AG10803 (cell line): Measurements from ENCODE around the gene LIMS2.
A peak's percentile ranks its signal among the peaks of the same experiment; 100 is the strongest.

ENCODE experiments used
- DNase-seq: peaks from one replicate; pipeline ENCODE4 v3.0.0; 2010; ENCODE audit warnings: low read depth
- H3K4me3 ChIP-seq: 2 replicates; pipeline ENCODE4 v1.5.1; 2011; ENCODE audit warnings: mild to moderate bottlenecking, low read length, control low read depth
- CTCF ChIP-seq: conservative IDR thresholded peaks from 2 replicates; pipeline ENCODE4 v1.5.1; 2011; ENCODE audit warnings: mild to moderate bottlenecking, low read length, control low read depth, inconsistent platforms

Gene LIMS2, protein sequence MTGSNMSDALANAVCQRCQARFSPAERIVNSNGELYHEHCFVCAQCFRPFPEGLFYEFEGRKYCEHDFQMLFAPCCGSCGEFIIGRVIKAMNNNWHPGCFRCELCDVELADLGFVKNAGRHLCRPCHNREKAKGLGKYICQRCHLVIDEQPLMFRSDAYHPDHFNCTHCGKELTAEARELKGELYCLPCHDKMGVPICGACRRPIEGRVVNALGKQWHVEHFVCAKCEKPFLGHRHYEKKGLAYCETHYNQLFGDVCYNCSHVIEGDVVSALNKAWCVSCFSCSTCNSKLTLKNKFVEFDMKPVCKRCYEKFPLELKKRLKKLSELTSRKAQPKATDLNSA

GRCh38 chr2:127675331-127676261 lies at the start of gene LIMS2:
TSS of gene LIMS2 (minus strand) at chr2:127675530. CDS start at chr2:127675024, 506 bp downstream.
- H3K4me3 ChIP-seq, result peak within 1 kb of the TSS; percentile 70
- 0 out of 2 replicates have a peak, but pooled peaks have one; percentile 17 for TF ChIP-seq CTCF
- DNase-seq, result peak; percentile 62

DNA sequence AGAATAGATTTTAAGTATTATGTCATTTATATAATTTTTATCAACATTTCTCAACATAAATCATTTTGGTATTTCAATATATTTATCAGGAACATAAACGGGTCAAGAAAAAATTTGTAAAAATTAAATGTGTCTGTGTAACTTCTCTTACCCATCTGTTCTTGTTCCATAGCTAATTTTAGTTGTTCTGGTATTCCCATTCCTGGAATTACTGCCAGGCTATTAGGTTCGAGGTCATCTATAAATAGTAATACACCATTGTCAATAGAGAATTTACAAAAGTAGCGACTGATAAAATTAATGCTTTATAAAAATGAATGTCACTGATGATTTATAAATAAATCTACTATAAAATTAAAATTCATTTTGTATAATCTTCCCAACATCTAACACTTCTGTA lies 47.5 kb upstream of the LIMS2 start:
- TF ChIP-seq CTCF, result no peak
- no peak for DNase-seq
- H3K4me3 ChIP-seq, result no peak overlapping the region

- no peak for TF ChIP-seq CTCF
- no peak overlapping the region for H3K4me3 ChIP-seq
- no peak for DNase-seq
Observed at GRCh38 chr2:127721978-127722355, 46.6 kb upstream of the LIMS2 start.

- DNase-seq, result peak; percentile 66
- TF ChIP-seq CTCF, result no peak
- H3K4me3 ChIP-seq, result no peak overlapping the region
Observed at GRCh38 chr2:127721311-127721977, 46.1 kb upstream of the LIMS2 start.

DNA sequence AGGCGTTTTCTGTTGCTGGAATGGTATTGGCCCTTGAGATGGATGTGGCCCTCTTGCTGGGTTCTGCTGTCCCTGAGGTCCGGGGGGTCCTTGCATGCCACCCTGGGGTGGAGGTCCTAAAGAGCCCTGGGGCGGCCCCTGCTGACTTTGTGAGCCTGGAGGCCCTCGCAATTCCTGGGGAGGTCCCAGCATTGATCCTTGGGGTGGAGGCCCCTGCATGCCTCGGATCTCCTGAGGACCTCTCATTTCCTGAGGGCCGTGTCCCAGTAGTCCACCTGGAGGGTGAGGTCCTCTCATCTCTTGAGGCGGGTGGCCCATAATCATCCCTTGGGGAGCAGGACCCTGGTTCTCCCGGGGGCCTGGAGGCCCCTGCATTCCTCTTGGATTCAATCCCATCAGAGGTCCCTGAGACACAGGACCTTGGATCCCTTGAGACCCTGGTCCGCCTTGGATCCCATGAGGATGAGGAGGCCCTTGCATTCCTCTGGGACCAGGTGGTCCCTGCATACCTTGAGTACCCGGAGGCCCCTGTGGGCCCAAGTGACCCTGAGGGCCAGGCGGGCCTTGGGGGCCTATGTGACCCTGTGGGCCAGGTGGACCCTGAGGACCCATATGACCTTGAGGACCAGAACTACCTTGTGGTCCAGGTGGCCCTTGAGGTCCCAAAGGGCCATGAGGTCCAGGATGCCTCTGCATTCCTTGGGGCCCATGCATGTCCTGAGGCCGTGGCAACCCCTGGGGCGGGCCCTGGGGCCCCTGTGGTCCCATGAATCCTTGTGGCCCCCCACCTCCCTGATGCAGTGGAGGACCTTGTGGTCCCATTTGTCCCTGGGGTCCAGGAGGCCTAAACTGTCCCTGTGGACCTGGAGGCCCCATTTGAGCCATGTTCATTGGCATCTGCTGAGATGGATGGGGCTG lies 44.2 kb upstream of the LIMS2 start:
- no peak overlapping the region for H3K4me3 ChIP-seq
- no peak for TF ChIP-seq CTCF
- no peak for DNase-seq

DNA sequence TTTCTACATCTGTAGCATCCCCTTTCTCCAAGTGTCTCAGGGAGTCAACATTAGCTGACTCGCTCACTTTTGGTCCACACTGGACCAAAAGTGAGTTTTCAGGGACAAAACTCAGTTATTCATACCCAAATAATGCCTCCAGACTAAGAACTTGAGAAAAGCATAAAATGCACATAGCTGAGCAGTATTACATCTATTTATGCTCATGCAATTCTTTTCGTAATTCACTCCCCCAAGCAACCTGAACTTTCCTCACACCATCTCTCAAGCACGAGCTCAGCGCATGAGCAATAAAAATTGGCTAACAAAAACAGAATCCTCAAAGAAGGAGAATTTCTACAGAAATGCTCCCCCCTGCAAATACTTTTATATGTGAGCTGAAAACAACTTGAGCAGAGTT lies 42.9 kb upstream of the LIMS2 start:
- no peak overlapping the region for H3K4me3 ChIP-seq
- no peak for DNase-seq
- TF ChIP-seq CTCF, result no peak
